PC-3 (cell line): ENCODE results near the gene SLC7A6. TPM values are rescaled to one million over a fixed set of nuclear protein-coding genes. Genes with fewer than 3 reads are reported as not detected.
"Not testable (repeated sequence)": the region's sequence is repeated elsewhere in the genome, so short reads cannot be mapped to it uniquely, and the experiment has no call there.

Experiments
- ATAC-seq: fragments of 200-7000 bp; cut with Tn5 transposase; 2 replicates; pipeline ENCODE4 v1.9.1; 2020; ENCODE audit warnings: mild to moderate bottlenecking, moderate library complexity
- BruUV-seq: library from RNA; stranded (reverse); fragments of 400-500 nt; replicated peaks from 2 replicates; lab custom pipeline; 2021; lab: Mats Ljungman, UMichigan
- CTCF ChIA-PET: fragments of 300-600 bp; sonication (Branson Sonifier 250); formaldehyde crosslinking; loops from one replicate; lab custom pipeline; 2022; ENCODE audit warnings: antibody characterized with exemption; lab: Charles Lee
- POLR2A ChIA-PET: fragments of 300-600 bp; sonication (Branson Sonifier 250); formaldehyde crosslinking; loops from one replicate; lab custom pipeline; 2022; ENCODE audit warnings: antibody characterized with exemption; ENCODE audit not compliant: unreplicated experiment; lab: Charles Lee
- DNase-seq: peaks from one replicate; pipeline ENCODE4 v3.0.0-alpha.2; 2015
- H2AFZ ChIP-seq: fragments of 300-600 bp; sonication (generic); 2 replicates; pipeline ENCODE4 v1.6.0; 2016; ENCODE audit warnings: antibody characterized with exemption, low read length
- H3F3A ChIP-seq: fragments of 300-600 bp; sonication (generic); one replicate; pipeline ENCODE4 v1.6.0; 2017; ENCODE audit warnings: antibody characterized with exemption, low read length, control low read depth, mild to moderate bottlenecking; ENCODE audit not compliant: unreplicated experiment
- H3K27ac ChIP-seq: fragments of 300-600 bp; sonication (generic); 2 replicates; pipeline ENCODE4 v1.5.1; 2016; ENCODE audit warnings: mild to moderate bottlenecking, low read length
- H3K27me3 ChIP-seq: fragments of 300-600 bp; sonication (generic); 2 replicates; pipeline ENCODE4 v1.6.1; 2016; ENCODE audit warnings: low read length, mixed read lengths
- H3K36me3 ChIP-seq: fragments of 300-600 bp; sonication (generic); 2 replicates; pipeline ENCODE4 v1.6.1; 2016; ENCODE audit warnings: low read depth, mixed run types, low read length, mixed read lengths
- H3K4me1 ChIP-seq: fragments of 300-600 bp; sonication (generic); 2 replicates; pipeline ENCODE4 v1.5.1; 2016; ENCODE audit warnings: low read length; ENCODE audit not compliant: insufficient read depth
- H3K4me2 ChIP-seq: fragments of 300-600 bp; sonication (generic); 2 replicates; pipeline ENCODE4 v1.6.0; 2016; ENCODE audit warnings: low read length
- H3K4me3 ChIP-seq: fragments of 300-600 bp; sonication (generic); 2 replicates; pipeline ENCODE4 v1.5.1; 2016; ENCODE audit warnings: mild to moderate bottlenecking, low read length, mixed read lengths
- H3K79me2 ChIP-seq: fragments of 300-600 bp; sonication (generic); 2 replicates; pipeline ENCODE4 v1.6.1; 2017; ENCODE audit warnings: low read length, mixed read lengths
- H3K9ac ChIP-seq: fragments of 300-600 bp; sonication (generic); 2 replicates; pipeline ENCODE4 v1.6.0; 2016; ENCODE audit warnings: mild to moderate bottlenecking, low read length
- H3K9me2 ChIP-seq: fragments of 300-600 bp; sonication (generic); replicated peaks from 2 replicates; pipeline ENCODE4 v1.6.1; 2016; ENCODE audit warnings: mixed run types, low read length, mixed read lengths
- H3K9me3 ChIP-seq: fragments of 300-600 bp; sonication (generic); 2 replicates; pipeline ENCODE4 v1.6.1; 2016; ENCODE audit warnings: low read length, mixed read lengths
- H4K20me1 ChIP-seq: fragments of 300-600 bp; sonication (generic); 2 replicates; pipeline ENCODE4 v1.6.1; 2016; ENCODE audit warnings: low read length, mixed read lengths
- CTCF ChIP-seq: fragments of 300-600 bp; sonication (generic); conservative IDR thresholded peaks from 2 replicates; pipeline ENCODE4 v1.5.1; 2017; ENCODE audit warnings: antibody characterized with exemption, low read depth, mild to moderate bottlenecking, low read length
- EZH2 ChIP-seq: fragments of 300-600 bp; sonication (generic); IDR thresholded peaks from one replicate; pipeline ENCODE4 v1.6.1; 2017; ENCODE audit warnings: antibody characterized with exemption, mild to moderate bottlenecking, low read length; ENCODE audit not compliant: unreplicated experiment
- EZH2phosphoT487 ChIP-seq: fragments of 300-600 bp; sonication (generic); IDR thresholded peaks from 2 replicates; pipeline ENCODE4 v1.6.1; 2018; ENCODE audit warnings: mild to moderate bottlenecking, antibody characterized with exemption, low read length, borderline replicate concordance
- intact Hi-C: fragments of 100-400 bp; cut with micrococcal nuclease; formaldehyde crosslinking; loops from 2 replicates; pipeline ENCODE4 v1.9.0; 2023
- total RNA-seq: library from RNA; depleted of rRNA; stranded (reverse); fragments of >200 nt; gene quantifications from 2 replicates; pipeline ENCODE4 v1.2.3, GENCODE V29; 2014

Gene SLC7A6
- total RNA-seq, 1 experiment from 2014 or later, result 24.7 TPM

DNA sequence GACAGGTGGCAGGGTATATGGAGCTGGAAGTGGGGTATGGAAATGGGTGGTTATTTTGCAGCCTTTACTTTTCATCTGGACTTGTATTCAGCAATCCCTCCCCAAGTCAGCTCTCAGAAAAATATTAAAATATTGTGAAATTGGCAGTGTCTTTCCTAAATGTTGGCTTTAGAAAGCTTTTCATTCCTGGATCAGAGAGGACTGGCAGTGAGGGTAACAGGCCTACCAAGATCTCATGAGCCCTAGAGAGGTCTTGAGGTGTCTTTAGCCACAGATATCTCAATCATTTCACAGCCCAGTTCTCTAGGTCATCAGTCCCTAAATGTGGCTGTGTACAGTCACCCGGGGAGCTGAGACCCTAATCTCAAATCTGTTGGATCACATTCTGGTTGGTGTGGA lies 23.9 kb downstream of the SLC7A6 start:
- peaks cover 14% of the 10 kb centered on the region; the same call in 1 of the 2 replicates for H3K79me2 ChIP-seq
- no peaks in the 10 kb centered on the region for H4K20me1 ChIP-seq
- H3F3A ChIP-seq, result no peaks in the 10 kb centered on the region
- H2AFZ ChIP-seq, result no peak overlapping the region
- peaks cover 20% of the 10 kb centered on the region for H3K4me1 ChIP-seq
- POLR2A ChIA-PET, result interaction anchor here (1.4 kb wide), 1 partner anchor 23 kb away, joined by 3 read pairs; the partner anchor contains the start of genes PRMT7 and SLC7A6OS
- TF ChIP-seq EZH2phosphoT487 (no peak), EZH2 (no peak)
- H3K4me2 ChIP-seq, result no peak overlapping the region
- no TSS peak for BruUV-seq
- no peaks in the 10 kb centered on the region for H3K27me3 ChIP-seq
- no peak overlapping the region for H3K9ac ChIP-seq
- H3K36me3 ChIP-seq, result peaks cover 14% of the 10 kb centered on the region; the same call in 1 of the 2 replicates
- CTCF ChIA-PET, result interaction anchor here (1.5 kb wide), 1 partner anchor 24 kb away, joined by 7 read pairs; the partner anchor contains the start of gene SLC7A6
- intact Hi-C loops, result no loop called here
- DNase-seq (no peak), ATAC-seq (no peak)
- H3K9me2 ChIP-seq, result no peaks in the 10 kb centered on the region
- H3K4me3 ChIP-seq, result no peak overlapping the region
- no peak overlapping the region for H3K27ac ChIP-seq
- H3K9me3 ChIP-seq, result no peaks in the 10 kb centered on the region

DNA sequence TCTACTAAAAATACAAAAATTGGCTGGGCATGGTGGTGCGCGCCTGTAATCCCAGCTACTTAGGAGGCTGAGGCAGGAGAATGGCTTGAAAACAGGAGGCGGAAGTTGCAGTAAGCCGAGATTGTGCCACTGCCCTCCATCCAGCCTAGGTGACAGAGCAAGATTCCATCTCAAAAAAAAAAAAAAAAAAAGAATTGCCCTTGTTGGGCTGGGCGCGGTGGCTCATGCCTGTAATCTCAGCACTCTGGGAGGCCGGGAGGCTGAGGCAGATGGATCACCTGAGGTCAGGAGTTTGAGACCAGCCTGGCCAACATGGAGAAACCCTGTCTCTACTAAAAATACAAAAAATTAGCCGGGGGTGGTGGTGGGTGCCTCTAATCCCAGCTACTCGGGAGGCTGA lies 24.5 kb downstream of the SLC7A6 start:
- CTCF ChIA-PET, result interaction anchor here (1.5 kb wide), 1 partner anchor 24 kb away, joined by 7 read pairs; the partner anchor contains the start of gene SLC7A6
- intact Hi-C loops, result not testable (repeated sequence)

DNA sequence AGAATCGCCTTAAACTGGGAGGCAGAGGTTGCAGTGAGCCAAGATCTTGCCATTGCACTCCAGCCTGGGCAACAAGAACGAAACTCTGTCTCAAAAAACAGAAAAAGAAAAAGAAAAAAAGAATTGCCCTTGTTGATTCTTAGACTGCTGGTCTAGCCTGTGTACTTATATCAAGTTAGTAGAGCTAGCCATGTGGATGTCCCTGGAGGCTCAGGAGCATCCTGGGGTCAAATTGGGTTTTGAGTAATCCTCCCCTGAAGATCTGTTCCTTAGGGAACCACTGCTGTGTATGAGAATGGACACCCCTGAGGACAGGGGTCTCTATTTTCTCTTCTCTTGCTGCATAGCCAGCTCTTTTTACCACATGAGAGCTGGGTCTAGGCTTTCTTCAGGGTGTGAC lies 24.9 kb downstream of the SLC7A6 start:
- Histone ChIP-seq H3F3A (no peaks in the 10 kb centered on the region), H3K9ac (no peak overlapping the region), H3K27me3 (no peaks in the 10 kb centered on the region), H3K4me1 (peaks cover 20% of the 10 kb centered on the region), H3K9me2 (no peaks in the 10 kb centered on the region), H3K4me2 (no peak overlapping the region), H3K9me3 (no peaks in the 10 kb centered on the region), H2AFZ (no peak overlapping the region), H3K27ac (no peak overlapping the region), H3K36me3 (peaks cover 14% of the 10 kb centered on the region; the same call in 1 of the 2 replicates), H4K20me1 (no peaks in the 10 kb centered on the region), H3K4me3 (no peak overlapping the region), H3K79me2 (peaks cover 14% of the 10 kb centered on the region; the same call in 1 of the 2 replicates)
- intact Hi-C loops, result no loop called here
- DNase-seq (no peak), ATAC-seq (no peak)
- TF ChIP-seq EZH2phosphoT487 (no peak), EZH2 (no peak), CTCF (no peak)
- BruUV-seq, result no TSS peak
- ChIA-PET POLR2A (interaction anchor here (0.7 kb wide), 1 partner anchor 26 kb away, joined by 4 read pairs; no protein-coding TSS in a partner anchor), CTCF (no interaction called here)

More for the DNA sequence above, 24.5 kb downstream of the SLC7A6 start:
- ATAC-seq, H2AFZ ChIP-seq, BruUV-seq, DNase-seq, H3K9me2 ChIP-seq, H3K27me3 ChIP-seq, H3F3A ChIP-seq, H3K9ac ChIP-seq, H3K27ac ChIP-seq, H3K4me2 ChIP-seq, H3K9me3 ChIP-seq, H4K20me1 ChIP-seq, H3K4me3 ChIP-seq: not testable (repeated sequence)
- POLR2A ChIA-PET, result interaction anchor here (1.4 kb wide), 1 partner anchor 22 kb away, joined by 3 read pairs; the partner anchor contains the start of genes PRMT7 and SLC7A6OS
- H3K4me1 ChIP-seq, result peaks cover 20% of the 10 kb centered on the region
- peaks cover 14% of the 10 kb centered on the region; the same call in 1 of the 2 replicates for H3K79me2 ChIP-seq
- peaks cover 14% of the 10 kb centered on the region; the same call in 1 of the 2 replicates for H3K36me3 ChIP-seq
